WTC11 (cell line): ENCODE data around the gene ARHGDIG. TPM values are rescaled to one million over a fixed set of nuclear protein-coding genes. Genes with fewer than 3 reads are reported as not detected.

Experiments
- ATAC-seq: fragments of 200-7000 bp; cut with Tn5 transposase; 2 replicates; pipeline ENCODE4 v1.10.0; 2021; ENCODE audit warnings: mild to moderate bottlenecking, moderate library complexity
- CTCF ChIA-PET: fragments of 300-600 bp; sonication (Branson Sonifier 250); formaldehyde crosslinking; loops from one replicate; lab custom pipeline; 2021; ENCODE audit warnings: antibody characterized with exemption; lab: Charles Lee
- POLR2A ChIA-PET: fragments of 350-600 bp; sonication (Branson Sonifier 250); formaldehyde crosslinking; loops from one replicate; lab custom pipeline; 2021; ENCODE audit warnings: antibody characterized with exemption; lab: Charles Lee
- DNase-seq: peaks from one replicate; pipeline ENCODE4 v3.0.0; 2021; ENCODE audit warnings: low spot score
- H3K27ac Mint-ChIP-seq: 2 replicates; pipeline ENCODE4 v1.8.0; 2021; ENCODE audit warnings: mixed read lengths
- H3K27me3 Mint-ChIP-seq: 2 replicates; pipeline ENCODE4 v1.8.0; 2021; ENCODE audit warnings: low read depth, mild to moderate bottlenecking, moderate library complexity, mixed read lengths
- H3K36me3 Mint-ChIP-seq: 2 replicates; pipeline ENCODE4 v1.8.0; 2021; ENCODE audit warnings: mixed read lengths
- H3K4me1 Mint-ChIP-seq: 2 replicates; pipeline ENCODE4 v1.8.0; 2022; ENCODE audit warnings: mixed read lengths
- H3K4me3 Mint-ChIP-seq: 2 replicates; pipeline ENCODE4 v1.8.0; 2021; ENCODE audit warnings: mild to moderate bottlenecking, moderate library complexity, mixed read lengths
- H3K9me3 Mint-ChIP-seq: 2 replicates; pipeline ENCODE4 v1.8.0; 2021; ENCODE audit warnings: mixed read lengths
- ATF1 ChIP-seq: sonication (generic); formaldehyde crosslinking; IDR thresholded peaks from 2 replicates; pipeline ENCODE4 v1.8.1; 2023; ENCODE audit warnings: mild to moderate bottlenecking, moderate library complexity, missing genetic modification reagents
- ATF6 ChIP-seq: sonication (generic); formaldehyde crosslinking; IDR thresholded peaks from 2 replicates; pipeline ENCODE4 v1.8.1; 2023; ENCODE audit warnings: mild to moderate bottlenecking, missing genetic modification reagents
- CREB1 ChIP-seq: sonication (generic); formaldehyde crosslinking; IDR thresholded peaks from 2 replicates; pipeline ENCODE4 v1.8.0; 2023; ENCODE audit warnings: mild to moderate bottlenecking, missing genetic modification reagents
- CREM ChIP-seq: sonication (generic); formaldehyde crosslinking; IDR thresholded peaks from 2 replicates; pipeline ENCODE4 v1.8.1; 2022; ENCODE audit warnings: mild to moderate bottlenecking, missing genetic modification reagents, moderate library complexity
- E2F4 ChIP-seq: sonication (generic); formaldehyde crosslinking; IDR thresholded peaks from 2 replicates; pipeline ENCODE4 v1.8.1; 2022; ENCODE audit warnings: low read depth, mild to moderate bottlenecking, moderate library complexity, missing genetic modification reagents, borderline replicate concordance
- FOXK1 ChIP-seq: sonication (generic); formaldehyde crosslinking; IDR thresholded peaks from 2 replicates; pipeline ENCODE4 v1.8.0; 2022; ENCODE audit warnings: mild to moderate bottlenecking, moderate library complexity, missing genetic modification reagents
- FOXP1 ChIP-seq: sonication (generic); formaldehyde crosslinking; IDR thresholded peaks from 2 replicates; pipeline ENCODE4 v1.8.0; 2022; ENCODE audit warnings: missing genetic modification reagents, mild to moderate bottlenecking, moderate library complexity, borderline replicate concordance
- GTF2I ChIP-seq: fragments of 250-450 bp; sonication (Bioruptor Pico); conservative IDR thresholded peaks from 2 replicates; pipeline ENCODE4 v1.4.0; 2021; ENCODE audit warnings: mild to moderate bottlenecking
- HMGXB4 ChIP-seq: sonication (generic); formaldehyde crosslinking; IDR thresholded peaks from 2 replicates; pipeline ENCODE4 v1.8.1; 2023; ENCODE audit warnings: mild to moderate bottlenecking, moderate library complexity, missing genetic modification reagents
- IRF1 ChIP-seq: sonication (generic); formaldehyde crosslinking; IDR thresholded peaks from 2 replicates; pipeline ENCODE4 v1.8.0; 2023; ENCODE audit warnings: missing genetic modification reagents
- PRRX2 ChIP-seq: fragments of 250-450 bp; sonication (Bioruptor Pico); IDR thresholded peaks from 2 replicates; pipeline ENCODE4 v1.8.0; 2021; ENCODE audit warnings: mild to moderate bottlenecking
- RELA ChIP-seq: sonication (generic); formaldehyde crosslinking; IDR thresholded peaks from 2 replicates; pipeline ENCODE4 v1.8.1; 2022; ENCODE audit warnings: missing genetic modification reagents, mild to moderate bottlenecking, borderline replicate concordance
- SOX15 ChIP-seq: fragments of 250-450 bp; sonication (Bioruptor Pico); IDR thresholded peaks from 2 replicates; pipeline ENCODE4 v1.9.0; 2021; ENCODE audit warnings: mild to moderate bottlenecking
- TEAD4 ChIP-seq: sonication (generic); formaldehyde crosslinking; IDR thresholded peaks from 2 replicates; pipeline ENCODE4 v1.8.0; 2022; ENCODE audit warnings: mild to moderate bottlenecking, missing genetic modification reagents
- ZNF138 ChIP-seq: sonication (generic); formaldehyde crosslinking; conservative IDR thresholded peaks from 2 replicates; pipeline ENCODE4 v1.8.1; 2022; ENCODE audit warnings: mild to moderate bottlenecking, moderate library complexity, missing genetic modification reagents
- ZNF232 ChIP-seq: sonication (generic); formaldehyde crosslinking; IDR thresholded peaks from 2 replicates; pipeline ENCODE4 v1.8.0; 2022; ENCODE audit warnings: mild to moderate bottlenecking, missing genetic modification reagents
- ZNF281 ChIP-seq: sonication (generic); formaldehyde crosslinking; IDR thresholded peaks from 2 replicates; pipeline ENCODE4 v1.8.0; 2023; ENCODE audit warnings: mild to moderate bottlenecking, missing genetic modification reagents
- ZNF317 ChIP-seq: sonication (generic); formaldehyde crosslinking; IDR thresholded peaks from 2 replicates; pipeline ENCODE4 v1.8.1; 2023; ENCODE audit warnings: low read depth, mild to moderate bottlenecking, moderate library complexity, missing genetic modification reagents, borderline replicate concordance
- ZNF512 ChIP-seq: sonication (generic); formaldehyde crosslinking; IDR thresholded peaks from 2 replicates; pipeline ENCODE4 v1.8.1; 2022; ENCODE audit warnings: missing genetic modification reagents, borderline replicate concordance
- ZNF532 ChIP-seq: fragments of 250-450 bp; sonication (Bioruptor Pico); IDR thresholded peaks from 2 replicates; pipeline ENCODE4 v1.9.0; 2021; ENCODE audit warnings: mild to moderate bottlenecking, borderline replicate concordance
- total RNA-seq: library from RNA; stranded (reverse); gene quantifications from 3 replicates; pipeline ENCODE4 v1.2.3, GENCODE V29; 2021

The ARHGDIG gene
- total RNA-seq, 1 experiment from 2014 or later, result 4.0 TPM

GRCh38 chr16:265711-266110 lies 14.7 kb upstream of the ARHGDIG start:
- TF ChIP-seq ZNF512 (CRISPR knock-in tag) (no peak), SOX15 (no peak), HMGXB4 (no peak), ZNF232 (CRISPR knock-in tag) (no peak), TEAD4 (CRISPR knock-in tag) (no peak), FOXK1 (CRISPR knock-in tag) (no peak), ATF6 (no peak), ZNF532 (no peak), CREM (CRISPR knock-in tag) (no peak), CREB1 (CRISPR knock-in tag) (no peak), PRRX2 (CRISPR knock-in tag) (no peak), E2F4 (no peak), RELA (CRISPR knock-in tag) (no peak)
- TF ChIP-seq, all 79 proteins: peak for 0
- H3K27me3 Mint-ChIP-seq, result no peaks in the 10 kb centered on the region
- H3K36me3 Mint-ChIP-seq, result peaks cover 3% of the 10 kb centered on the region; the same call in 1 of the 2 replicates
- H3K9me3 Mint-ChIP-seq, result no peaks in the 10 kb centered on the region
- ChIA-PET POLR2A (no interaction called here), CTCF (no interaction called here)
- ATAC-seq, result no peak
- no peaks in the 10 kb centered on the region for H3K4me1 Mint-ChIP-seq
- no peak overlapping the region for H3K4me3 Mint-ChIP-seq
- no peak for DNase-seq
- H3K27ac Mint-ChIP-seq, result peak overlapping the region; percentile 76; the same call in 1 of the 2 replicates

- ATAC-seq (no peak), DNase-seq (no peak)
- Mint-ChIP-seq H3K4me3 (no peak overlapping the region), H3K36me3 (no peaks in the 10 kb centered on the region; the same call in 1 of the 2 replicates), H3K9me3 (no peaks in the 10 kb centered on the region), H3K27me3 (no peaks in the 10 kb centered on the region), H3K27ac (no peak overlapping the region), H3K4me1 (no peaks in the 10 kb centered on the region)
- ChIA-PET CTCF (interaction anchor here (0.5 kb wide), 1 partner anchor 28 kb away, joined by 3 read pairs; no protein-coding TSS in a partner anchor), POLR2A (no interaction called here)
- TF ChIP-seq ZNF281 (CRISPR knock-in tag) (no peak), ATF1 (CRISPR knock-in tag) (no peak), IRF1 (CRISPR knock-in tag) (no peak), ZNF317 (CRISPR knock-in tag) (no peak), ZNF138 (CRISPR knock-in tag) (no peak), GTF2I (CRISPR knock-in tag) (no peak), FOXP1 (CRISPR knock-in tag) (0 out of 2 replicates have a peak, but pooled peaks have one; percentile 12)
These were observed 13.9 kb upstream of the ARHGDIG start for GRCh38 chr16:266258-267164.
